Measurements from ENCODE around the gene PLP2. TPM values are rescaled to one million over a fixed set of nuclear protein-coding genes. Genes with fewer than 3 reads are reported as not detected.

Gene PLP2
- total and polyA plus RNA-seq, 7 donors = 17.8 to 320 (median 77.7) TPM

- no peak overlapping the region for H3K4me3 ChIP-seq
- H3K9me3 ChIP-seq = no peaks in the 10 kb centered on the region
- TF ChIP-seq, protein P1, sequence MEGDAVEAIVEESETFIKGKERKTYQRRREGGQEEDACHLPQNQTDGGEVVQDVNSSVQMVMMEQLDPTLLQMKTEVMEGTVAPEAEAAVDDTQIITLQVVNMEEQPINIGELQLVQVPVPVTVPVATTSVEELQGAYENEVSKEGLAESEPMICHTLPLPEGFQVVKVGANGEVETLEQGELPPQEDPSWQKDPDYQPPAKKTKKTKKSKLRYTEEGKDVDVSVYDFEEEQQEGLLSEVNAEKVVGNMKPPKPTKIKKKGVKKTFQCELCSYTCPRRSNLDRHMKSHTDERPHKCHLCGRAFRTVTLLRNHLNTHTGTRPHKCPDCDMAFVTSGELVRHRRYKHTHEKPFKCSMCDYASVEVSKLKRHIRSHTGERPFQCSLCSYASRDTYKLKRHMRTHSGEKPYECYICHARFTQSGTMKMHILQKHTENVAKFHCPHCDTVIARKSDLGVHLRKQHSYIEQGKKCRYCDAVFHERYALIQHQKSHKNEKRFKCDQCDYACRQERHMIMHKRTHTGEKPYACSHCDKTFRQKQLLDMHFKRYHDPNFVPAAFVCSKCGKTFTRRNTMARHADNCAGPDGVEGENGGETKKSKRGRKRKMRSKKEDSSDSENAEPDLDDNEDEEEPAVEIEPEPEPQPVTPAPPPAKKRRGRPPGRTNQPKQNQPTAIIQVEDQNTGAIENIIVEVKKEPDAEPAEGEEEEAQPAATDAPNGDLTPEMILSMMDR (IDR thresholded peaks at IDR 0.05) = no peak
- H3K36me3 ChIP-seq (ENCODE audit: insufficient read depth in 1 of 2, low read depth in 1 of 2) = peaks cover 0 to 29% of the 10 kb centered on the region in 2 donors
- DNase-seq (no peak), ATAC-seq (no peak)
- intact Hi-C loops (cut with DNase I) = no loop called here
- WGBS, 3 donors = 60 to 77% (median 68%) methylated on average over 3 of the region's 3 CpGs
- H3K4me1 ChIP-seq = no peaks in the 10 kb centered on the region
- H3K27me3 ChIP-seq (ENCODE audit: insufficient read depth in 3 of 3, low read length in 2 of 3) = no peaks in the 10 kb centered on the region
- H3K27ac ChIP-seq = no peak overlapping the region
Measured at GRCh38 chrX:49174723-49175122, 3.0 kb downstream of the PLP2 start.

GRCh38 chrX:49175435-49176274 lies 4.0 kb downstream of the PLP2 start:
- Histone ChIP-seq H3K9me3 (no peaks in the 10 kb centered on the region), H3K27me3 (ENCODE audit: insufficient read depth in 3 of 3, low read length in 2 of 3) (no peaks in the 10 kb centered on the region), H3K4me1 (no peaks in the 10 kb centered on the region), H3K4me3 (no peak overlapping the region), H3K36me3 (ENCODE audit: insufficient read depth in 1 of 2, low read depth in 1 of 2) (peaks cover 0 to 29% of the 10 kb centered on the region in 2 donors), H3K27ac (no peak overlapping the region)
- DNase-seq (no peak), ATAC-seq (no peak)
- WGBS, 3 donors = 87 to 93% (median 91%) methylated on average over 33 to 43 of the region's 43 CpGs
- intact Hi-C loops (cut with DNase I) = no loop called here
- TF ChIP-seq, protein P1 (IDR thresholded peaks at IDR 0.05) = no peak

GRCh38 chrX:49176421-49177326 lies 5.0 kb downstream of the PLP2 start:
- Histone ChIP-seq H3K27me3 (ENCODE audit: insufficient read depth in 3 of 3, low read length in 2 of 3) (no peaks in the 10 kb centered on the region), H3K4me1 (no peaks in the 10 kb centered on the region), H3K27ac (peak overlapping the region; percentile 73), H3K4me3 (no peak overlapping the region), H3K9me3 (no peaks in the 10 kb centered on the region), H3K36me3 (ENCODE audit: insufficient read depth in 1 of 2, low read depth in 1 of 2) (peaks cover 0 to 29% of the 10 kb centered on the region in 2 donors)
- intact Hi-C loops (cut with DNase I) = no loop called here
- DNase-seq (no peak), ATAC-seq (no peak)
- 60 to 63% (median 63%) methylated on average over 22 to 27 of the region's 27 CpGs for WGBS, 3 donors
- TF ChIP-seq, protein P1 (IDR thresholded peaks at IDR 0.05) = no peak

DNA sequence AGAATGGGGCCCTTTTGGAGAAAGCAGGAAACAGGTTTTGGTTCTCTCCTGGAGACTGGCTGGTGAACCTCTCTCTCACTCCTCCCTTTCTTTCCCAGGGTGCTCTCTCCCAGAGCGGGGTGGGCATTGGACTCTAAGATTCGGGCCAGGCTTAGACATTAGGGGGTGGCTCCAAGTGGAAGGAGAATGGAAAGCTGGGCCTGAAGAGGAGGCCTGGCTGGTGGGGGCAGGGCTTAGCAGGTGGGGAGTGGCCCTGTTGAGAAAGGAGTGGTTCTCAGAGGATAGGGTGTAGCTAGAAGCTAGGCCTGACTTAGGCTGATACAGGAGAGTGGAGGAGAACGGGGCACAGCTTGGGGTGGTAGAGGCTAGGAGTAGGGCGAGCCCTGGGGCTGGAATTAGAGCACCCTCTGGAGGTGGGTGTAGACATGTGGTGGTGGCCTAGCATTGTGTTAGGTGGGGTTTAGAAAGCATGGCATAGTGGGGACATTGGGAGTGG lies 5.7 kb downstream of the PLP2 start:
- Histone ChIP-seq H3K9me3 (no peaks in the 10 kb centered on the region), H3K4me1 (no peaks in the 10 kb centered on the region), H3K4me3 (no peak overlapping the region), H3K27ac (peak overlapping the region; percentile 73), H3K27me3 (ENCODE audit: insufficient read depth in 3 of 3, low read length in 2 of 3) (no peaks in the 10 kb centered on the region), H3K36me3 (ENCODE audit: insufficient read depth in 1 of 2, low read depth in 1 of 2) (peaks cover 3 to 34% of the 10 kb centered on the region in 2 donors)
- TF ChIP-seq, protein P1 (IDR thresholded peaks at IDR 0.05) = peak; percentile 21
- ATAC-seq (peak; percentile 62 to 85 (median 68)), DNase-seq (no peak)
- intact Hi-C loops (cut with DNase I) = no loop called here
- WGBS, 3 donors = 63 to 85% (median 76%) methylated on average over 4 of the region's 4 CpGs
